ENCODE data around the gene CDH23.

Gene CDH23

GRCh38 chr10:71468363-71469094, 71.8 kb downstream of the CDH23 start:
- DNase-seq, result no peak

GRCh38 chr10:71471006-71471405, 74.3 kb downstream of the CDH23 start:
- no peak for DNase-seq

GRCh38 chr10:71471957-71472365, 75.2 kb downstream of the CDH23 start:
- DNase-seq, result no peak

GRCh38 chr10:71472466-71472865, 75.7 kb downstream of the CDH23 start:
- DNase-seq, result no peak

- DNase-seq, result no peak
These were observed 76.2 kb downstream of the CDH23 start for GRCh38 chr10:71472912-71473311.

GRCh38 chr10:71473671-71474599, 77.2 kb downstream of the CDH23 start:
- no peak for DNase-seq

GRCh38 chr10:71474702-71475242, 78.1 kb downstream of the CDH23 start:
- no peak for DNase-seq

GRCh38 chr10:71475243-71475871, 78.6 kb downstream of the CDH23 start:
- DNase-seq, result no peak

- no peak for DNase-seq
These were observed 79.7 kb downstream of the CDH23 start for GRCh38 chr10:71476228-71477011.

- no peak for DNase-seq
These were observed 81.5 kb downstream of the CDH23 start for GRCh38 chr10:71478173-71478572.

GRCh38 chr10:71478813-71479365, 82.2 kb downstream of the CDH23 start:
- DNase-seq, result no peak

GRCh38 chr10:71479831-71480230, 83.1 kb downstream of the CDH23 start:
- DNase-seq, result no peak

- no peak for DNase-seq
These were observed 83.9 kb downstream of the CDH23 start for GRCh38 chr10:71480662-71481061.

- no peak for DNase-seq
These were observed 85.2 kb downstream of the CDH23 start for GRCh38 chr10:71481746-71482410.

- no peak for DNase-seq
These were observed 85.9 kb downstream of the CDH23 start for GRCh38 chr10:71482620-71483019.

- no peak for DNase-seq
These were observed 86.4 kb downstream of the CDH23 start for GRCh38 chr10:71483135-71483534.

GRCh38 chr10:71483885-71484751, 87.4 kb downstream of the CDH23 start:
- DNase-seq, result no peak

- no peak for DNase-seq
These were observed 89.9 kb downstream of the CDH23 start for GRCh38 chr10:71486484-71487114.

GRCh38 chr10:71487726-71488125, 91.0 kb downstream of the CDH23 start:
- no peak for DNase-seq

GRCh38 chr10:71489077-71489476, 92.4 kb downstream of the CDH23 start:
- no peak for DNase-seq

Measured in bone marrow (tissue), 2 donors.